Right renal pelvis (tissue), 4 donors: ENCODE data around the gene KRT36. TPM values are rescaled to one million over a fixed set of nuclear protein-coding genes. Genes with fewer than 3 reads are reported as not detected.

ENCODE experiments used
- DNase-seq, 4 donors: peaks; one replicate each; pipeline ENCODE4 v3.0.0-alpha.2; 2013; ENCODE audit warnings: low read depth in 4 of 4, low spot score in 3 of 4, missing footprints in 1 of 4
- polyA plus RNA-seq, 4 donors: library from polyadenylated mRNA; unstranded; fragments of 120-200 nt; gene quantifications; one replicate each; pipeline ENCODE4 v1.2.1, GENCODE V29; 2013; ENCODE audit not compliant: insufficient read length in 4 of 4

Gene KRT36
- polyA plus RNA-seq, 4 donors, result not detected

DNA sequence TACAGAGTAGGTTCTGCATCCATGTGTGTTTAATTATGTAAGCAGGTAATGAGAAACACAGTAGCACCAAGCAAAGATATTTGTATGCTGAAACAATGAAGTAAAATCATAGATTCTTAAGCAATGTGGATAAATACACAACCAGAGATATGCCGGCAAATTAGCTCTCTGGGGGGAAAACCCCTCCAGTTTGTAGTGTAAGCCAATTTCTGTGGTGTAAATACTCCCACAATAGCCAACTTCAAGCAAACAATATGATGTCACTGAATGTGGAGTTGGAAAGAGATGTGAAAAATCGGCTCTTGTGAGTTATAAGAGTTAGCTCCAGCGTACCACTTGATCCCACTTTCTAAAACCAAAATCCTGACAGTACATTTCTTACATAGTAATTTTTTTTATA, 45.1 kb downstream of the KRT36 start:
- no peak for DNase-seq

DNA sequence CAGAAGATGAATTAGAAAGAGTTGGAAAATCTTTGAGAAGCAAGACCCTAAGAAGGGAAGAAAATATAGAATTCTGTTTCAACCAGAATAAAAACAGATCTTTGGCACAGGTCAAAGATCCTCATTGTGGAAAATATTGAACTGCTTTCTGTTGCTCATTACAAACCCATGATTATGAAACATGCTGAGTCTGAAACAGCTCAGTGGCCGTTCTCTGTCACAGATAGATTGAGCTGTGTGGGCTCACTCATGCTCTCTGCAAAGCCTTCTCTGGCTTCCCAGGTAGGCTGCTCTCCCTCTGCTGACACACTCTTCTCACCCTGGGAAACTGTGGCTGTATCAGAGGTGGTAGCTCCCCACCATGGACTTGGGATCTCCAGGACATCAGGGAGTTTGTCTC, 45.5 kb downstream of the KRT36 start:
- DNase-seq, result no peak

DNA sequence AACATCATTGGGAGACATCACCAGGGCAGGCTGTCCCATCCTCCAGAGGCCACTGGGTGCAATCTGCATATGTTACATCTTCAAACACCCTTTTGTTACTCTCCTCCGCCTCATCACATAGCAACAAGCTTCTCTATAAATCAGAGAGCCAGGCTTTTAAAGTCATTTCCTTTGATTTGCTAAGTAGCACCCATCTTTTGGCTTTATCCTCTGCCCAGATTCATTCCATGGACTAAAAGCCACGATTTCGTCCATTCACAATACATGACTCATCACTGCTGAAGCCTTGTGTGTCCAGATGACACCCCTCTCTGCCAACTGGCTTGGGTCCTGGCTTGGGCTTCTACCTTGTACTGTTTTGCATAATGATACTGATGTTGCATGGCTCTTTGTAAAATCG, 47.0 kb downstream of the KRT36 start:
- DNase-seq, result no peak

DNA sequence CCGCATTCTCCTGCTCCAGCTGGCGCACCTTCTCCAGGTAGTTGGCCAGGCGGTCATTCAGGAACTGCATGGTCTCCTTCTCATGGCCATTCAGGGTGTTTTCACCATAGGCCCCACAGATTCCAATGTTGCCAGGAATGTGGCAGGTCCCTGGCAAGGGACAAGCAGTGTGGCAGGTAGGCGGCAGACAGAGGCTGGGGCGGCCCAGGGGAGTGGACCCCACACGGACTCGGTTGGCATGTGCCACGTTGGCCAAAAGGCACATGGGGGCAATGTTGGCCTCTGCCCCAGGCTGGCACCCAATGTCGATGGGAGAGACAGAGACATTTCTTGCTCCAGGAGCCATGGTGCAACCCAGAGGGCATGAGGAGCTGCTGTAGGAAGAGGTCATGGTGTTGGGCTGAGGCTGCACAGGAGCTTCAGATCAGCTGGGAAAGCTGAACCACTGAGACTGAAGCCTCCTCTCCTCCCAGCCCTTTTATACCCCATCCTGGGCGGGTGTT, 49.1 kb downstream of the KRT36 start, which contains the start of gene KRT38:
KRT38 (minus strand) TSS at position 453 of the 503 bp plus-strand sequence; CDS start at position 391, 62 bp downstream.
- no peak for DNase-seq

DNA sequence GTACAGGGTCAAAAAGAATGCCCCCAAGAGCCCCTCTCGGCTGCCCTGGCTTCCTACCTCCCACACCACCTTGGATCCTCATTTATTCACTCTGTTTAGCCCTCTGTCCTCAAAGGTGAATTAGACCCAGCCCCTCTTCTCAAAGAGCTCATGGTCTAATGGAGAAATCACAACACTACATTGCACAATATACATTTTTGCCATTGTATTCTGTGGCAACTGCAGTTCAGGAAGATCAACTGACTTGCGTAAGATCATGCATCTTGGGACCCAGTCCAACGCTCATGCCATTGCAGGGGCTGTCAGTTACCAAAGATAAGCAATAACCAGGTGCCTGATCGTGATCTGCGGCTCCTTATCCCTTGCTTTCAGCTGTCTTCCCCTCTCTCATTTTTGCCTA, 50.3 kb downstream of the KRT36 start:
- DNase-seq, result no peak

DNA sequence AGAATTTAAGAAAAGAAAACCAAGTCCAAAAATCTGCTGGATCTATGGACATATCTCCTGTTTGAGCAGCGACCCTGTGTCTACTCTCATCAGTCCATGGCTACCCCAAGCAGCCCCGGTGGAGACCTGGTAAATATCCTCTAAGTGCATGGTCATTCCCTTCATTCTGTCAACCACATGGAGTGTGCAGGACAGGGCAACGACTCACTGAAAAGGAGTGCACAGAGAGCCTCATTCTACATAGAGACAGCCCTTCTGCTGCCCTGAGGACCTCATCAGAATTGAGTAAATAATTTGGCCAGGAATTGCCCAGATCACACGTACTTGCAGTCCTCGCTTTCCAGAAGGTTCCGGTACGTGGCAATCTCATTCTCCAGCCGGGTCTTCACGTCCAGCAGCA, 51.9 kb downstream of the KRT36 start:
- no peak for DNase-seq

DNA sequence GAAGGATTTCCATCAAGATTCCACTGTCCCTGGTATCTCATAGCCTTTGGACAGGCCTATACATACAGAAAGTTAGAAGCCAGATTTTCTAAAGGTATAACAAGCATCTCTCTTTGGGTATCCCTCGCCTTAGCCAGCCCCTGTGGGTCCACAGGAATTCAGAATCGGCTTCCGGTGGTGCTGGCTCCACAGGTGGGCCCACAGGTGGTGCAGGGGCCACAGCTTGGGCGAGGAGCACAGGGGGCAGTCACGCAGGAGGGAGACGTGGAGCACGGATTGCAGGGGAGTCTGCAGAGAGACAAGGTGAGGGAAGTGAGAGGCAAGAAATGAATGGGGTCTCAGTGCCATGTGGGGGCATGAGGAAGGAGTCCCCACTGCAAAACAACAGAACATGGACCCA, 52.5 kb downstream of the KRT36 start:
- DNase-seq, result no peak

Other genes with a start within 250 kb of the KRT36 start
- not detected for gene KRTAP9-4, start 240.2 kb downstream of the KRT36 start, polyA plus RNA-seq
- not detected for gene KRTAP9-9, start 234.5 kb downstream of the KRT36 start, polyA plus RNA-seq
- gene KRTAP9-6, start 224.5 kb downstream of the KRT36 start, polyA plus RNA-seq, result under 1 TPM in 1 of 4 donors, not detected in 3; 0.05 TPM
- gene KRTAP9-7, start 214.2 kb downstream of the KRT36 start, polyA plus RNA-seq, result not detected
- not detected for gene KRTAP29-1, start 187.1 kb downstream of the KRT36 start, polyA plus RNA-seq
- not detected for gene KRTAP16-1, start 180.6 kb downstream of the KRT36 start, polyA plus RNA-seq
- gene KRTAP17-1, start 174.2 kb downstream of the KRT36 start, polyA plus RNA-seq, result not detected
- not detected for gene KRT33A, start 139.1 kb downstream of the KRT36 start, polyA plus RNA-seq
- under 1 TPM in 1 of 4 donors, not detected in 3; 0.03 TPM for gene KRT33B, start 120.1 kb downstream of the KRT36 start, polyA plus RNA-seq
- gene KRT34, start 107.6 kb downstream of the KRT36 start, polyA plus RNA-seq, result not detected
- gene KRT31, start 92.3 kb downstream of the KRT36 start, polyA plus RNA-seq, result not detected
- not detected for gene KRT37, start 65.3 kb downstream of the KRT36 start, polyA plus RNA-seq
- not detected for gene KRT38, start 48.9 kb downstream of the KRT36 start, polyA plus RNA-seq
- not detected for gene KRT32, start 22.5 kb downstream of the KRT36 start, polyA plus RNA-seq
- gene KRT35, start 8.8 kb downstream of the KRT36 start, polyA plus RNA-seq, result under 1 TPM in 1 of 4 donors, not detected in 3; 0.06 TPM
- gene KRT13, start 15.7 kb upstream of the KRT36 start, polyA plus RNA-seq, result 1 to 10 TPM in 2 of 4 donors, under 1 TPM in 2; 0.21 to 6.2 (median 1.2) TPM
- 1 to 10 TPM in 2 of 4 donors, under 1 TPM in 2; 0.68 to 2.9 (median 1.2) TPM for gene KRT15, start 29.0 kb upstream of the KRT36 start, polyA plus RNA-seq
- 100 to 1,000 TPM; 143 to 231 (median 189) TPM for gene KRT19, start 38.4 kb upstream of the KRT36 start, polyA plus RNA-seq
- gene KRT9, start 82.1 kb upstream of the KRT36 start, polyA plus RNA-seq, result not detected
- gene KRT14, start 97.0 kb upstream of the KRT36 start, polyA plus RNA-seq, result under 1 TPM; 0.14 to 0.44 (median 0.26) TPM
- under 1 TPM in 1 of 4 donors, not detected in 3; 0.09 TPM for gene KRT16, start 122.9 kb upstream of the KRT36 start, polyA plus RNA-seq
- 1 to 10 TPM; 1.2 to 4.0 (median 1.9) TPM for gene KRT17, start 134.7 kb upstream of the KRT36 start, polyA plus RNA-seq
- gene EIF1, start 199.0 kb upstream of the KRT36 start, polyA plus RNA-seq, result 100 to 1,000 TPM; 762 to 798 (median 768) TPM
- gene GAST, start 222.4 kb upstream of the KRT36 start, polyA plus RNA-seq, result not detected
- 1 to 10 TPM in 1 of 4 donors, under 1 TPM in 3; 0.86 to 1.1 (median 0.94) TPM for gene HAP1, start 244.7 kb upstream of the KRT36 start, polyA plus RNA-seq